Measurements from ENCODE around the gene OR5K1. TPM values are rescaled to one million over a fixed set of nuclear protein-coding genes. Genes with fewer than 3 reads are reported as not detected.

The OR5K1 gene
- not detected in 2 replicates for total RNA-seq (2014; rRNA removed; shearing (Covaris generic))

DNA sequence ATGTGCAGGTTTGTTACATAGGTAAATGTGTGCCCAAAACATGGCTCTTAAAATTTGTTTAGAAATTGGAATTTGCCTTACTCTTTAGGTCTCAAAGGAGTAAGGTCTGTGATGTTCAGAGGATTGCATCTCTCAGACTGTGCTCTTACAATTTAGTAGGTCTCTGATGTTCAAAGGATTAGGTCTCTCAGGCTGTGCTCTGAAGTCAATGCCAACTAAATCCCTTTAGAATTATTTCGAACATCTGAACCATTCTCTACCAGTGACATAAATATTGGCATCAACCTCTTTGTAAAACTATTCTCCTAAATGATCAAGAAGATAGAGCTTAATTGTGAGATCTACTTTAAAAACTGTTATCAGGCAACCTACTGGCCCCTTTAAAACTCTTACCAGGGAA lies at the start of gene OR5K1:
Gene OR5K1 (plus strand): TSS at position 301 of the 400 bp plus-strand sequence. CDS start 6,376 bp downstream, outside the sequence.

DNA sequence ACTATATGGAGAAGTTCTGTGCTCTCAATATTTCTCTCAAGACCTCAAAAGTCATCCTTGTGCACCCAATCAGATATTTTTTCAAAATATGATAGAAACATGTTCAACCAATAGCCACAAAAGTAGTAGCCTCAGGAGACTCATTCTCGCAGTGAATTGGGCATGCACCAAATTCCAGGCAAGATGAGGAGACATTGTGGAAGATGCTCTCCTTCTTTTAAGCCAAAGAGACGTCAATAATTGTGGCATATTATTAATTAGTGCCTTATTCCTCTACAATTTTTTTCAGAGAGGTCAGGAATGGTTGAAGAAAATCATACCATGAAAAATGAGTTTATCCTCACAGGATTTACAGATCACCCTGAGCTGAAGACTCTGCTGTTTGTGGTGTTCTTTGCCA lies 34.4 kb downstream of the OR5K1 start, which contains the start of gene OR5K2:
Gene OR5K2 (plus strand): TSS at position 301 of the 400 bp plus-strand sequence. CDS start 0 bp downstream, at position 301.

Other genes starting within 250 kb of the OR5K1 start
- gene OR5H6, start 199.0 kb upstream of the OR5K1 start, total RNA-seq (2014; rRNA removed; shearing (Covaris generic)): not detected in 2 replicates
- not detected in 2 replicates for gene OR5H2, start 180.7 kb upstream of the OR5K1 start, total RNA-seq (2014; rRNA removed; shearing (Covaris generic))
- gene OR5K4, start 109.3 kb upstream of the OR5K1 start, total RNA-seq (2014; rRNA removed; shearing (Covaris generic)): not detected in 2 replicates
- not detected in 2 replicates for gene OR5K3, start 72.5 kb upstream of the OR5K1 start, total RNA-seq (2014; rRNA removed; shearing (Covaris generic))
- not detected in 2 replicates for gene OR5K2, start 34.5 kb downstream of the OR5K1 start, total RNA-seq (2014; rRNA removed; shearing (Covaris generic))
- 137 and 140 TPM in 2 replicates for gene CLDND1, start 59.7 kb downstream of the OR5K1 start, total RNA-seq (2014; rRNA removed; shearing (Covaris generic))
- not detected in 2 replicates for gene GPR15, start 68.8 kb downstream of the OR5K1 start, total RNA-seq (2014; rRNA removed; shearing (Covaris generic))
- gene CPOX, start 130.4 kb downstream of the OR5K1 start, total RNA-seq (2014; rRNA removed; shearing (Covaris generic)): 58.6 and 63.0 TPM in 2 replicates

Measured in A375 (cell line).